B cell (primary cell): Measurements from ENCODE around the gene KIF1A. TPM values are rescaled to one million over a fixed set of nuclear protein-coding genes. Genes with fewer than 3 reads are reported as not detected.

Experiments used
- ATAC-seq: fragments of 200-7000 bp; cut with Tn5 transposase; one replicate; pipeline ENCODE4 v1.10.0; 2021; ENCODE audit warnings: low read depth, mild to moderate bottlenecking, moderate number of reproducible peaks, moderate library complexity
- CTCF ChIA-PET: fragments of 350-600 bp; sonication (Branson Sonifier 250); formaldehyde crosslinking; loops from one replicate; lab custom pipeline; 2021; ENCODE audit warnings: antibody characterized with exemption, inconsistent platforms; lab: Charles Lee
- POLR2A ChIA-PET: fragments of 350-600 bp; sonication (Branson Sonifier 250); formaldehyde crosslinking; loops from one replicate; lab custom pipeline; 2021; ENCODE audit warnings: antibody characterized with exemption; lab: Charles Lee
- DNase-seq: peaks from one replicate; pipeline ENCODE4 v3.0.0; 2013
- H2AFZ ChIP-seq: 2 replicates; pipeline ENCODE4 v1.6.1; 2012; ENCODE audit warnings: mild to moderate bottlenecking, low read depth, low read length; ENCODE audit not compliant: insufficient read depth, poor library complexity, severe bottlenecking
- H3K27ac ChIP-seq, 2 donors: 1 replicate in 1 of 2; 2 replicates in 1 of 2; pipeline ENCODE4 v1.5.1; 2012 to 2013; ENCODE audit warnings: low read length in 2 of 2, mild to moderate bottlenecking in 2 of 2, moderate library complexity in 1 of 2
- H3K27me3 ChIP-seq, 4 experiments: fragments of 200-600 bp in 1 of 4; sonication (generic) in 1 of 4; replicated peaks in 1 of 4; 1 replicate in 2 of 4; 2 replicates in 2 of 4; pipeline versions ENCODE4 v1.6.1 to v1.7.0; 2013 to 2016; ENCODE audit warnings: low read length in 3 of 4, mild to moderate bottlenecking in 2 of 4, mixed read lengths in 1 of 4, moderate library complexity in 1 of 4; ENCODE audit not compliant: insufficient read depth in 4 of 4, control insufficient read depth in 3 of 4; ENCODE audit errors: control extremely low read depth in 1 of 4
- H3K36me3 ChIP-seq, 2 experiments: replicated peaks in 1 of 2; 1 replicate in 1 of 2; 2 replicates in 1 of 2; pipeline versions ENCODE4 v1.6.1 to v1.7.1; 2013; ENCODE audit warnings: low read length in 1 of 2; ENCODE audit not compliant: insufficient read depth in 2 of 2, control insufficient read depth in 1 of 2; ENCODE audit errors: control extremely low read depth in 1 of 2, extremely low read depth in 1 of 2
- H3K4me1 ChIP-seq, 2 donors: fragments of 200-600 bp in 1 of 2; sonication (generic) in 1 of 2; 1 replicate in 1 of 2; 2 replicates in 1 of 2; pipeline versions ENCODE4 v1.5.1 to v1.6.1; 2013 to 2017; ENCODE audit warnings: low read length in 2 of 2; ENCODE audit not compliant: control insufficient read depth in 2 of 2, insufficient read depth in 2 of 2
- H3K4me2 ChIP-seq: replicated peaks from 2 replicates; pipeline ENCODE3; 2012; ENCODE audit warnings: mild to moderate bottlenecking, low read depth, low read length; ENCODE audit not compliant: poor library complexity, severe bottlenecking
- H3K4me3 ChIP-seq, 5 experiments: fragments of 200-600 bp in 1 of 5; sonication (generic) in 1 of 5; 1 replicate in 3 of 5; 2 replicates in 2 of 5; pipeline versions ENCODE4 v1.5.1 to v1.7.0; 2011 to 2016; ENCODE audit warnings: low read length in 4 of 5, mild to moderate bottlenecking in 4 of 5, low read depth in 2 of 5, control low read depth in 1 of 5, moderate library complexity in 1 of 5; ENCODE audit not compliant: insufficient read depth in 1 of 5; ENCODE audit errors: control extremely low read depth in 1 of 5, extremely low read depth in 1 of 5
- H3K79me2 ChIP-seq: fragments of 200-600 bp; sonication (generic); one replicate; pipeline ENCODE4 v1.6.0; 2016; ENCODE audit warnings: low read length; ENCODE audit not compliant: control insufficient read depth, insufficient read depth
- H3K9ac ChIP-seq: fragments of 200-600 bp; sonication (generic); 2 replicates; pipeline ENCODE4 v1.6.1; 2017; ENCODE audit warnings: mild to moderate bottlenecking, low read length, moderate library complexity
- H3K9me3 ChIP-seq, 3 donors: one replicate each; pipeline versions ENCODE4 v1.6.1 to v1.7.1; 2013; ENCODE audit warnings: low read length in 2 of 3; ENCODE audit not compliant: control insufficient read depth in 2 of 3, insufficient read depth in 1 of 3; ENCODE audit errors: control extremely low read depth in 1 of 3
- H4K20me1 ChIP-seq: 2 replicates; pipeline ENCODE4 v1.6.0; 2012; ENCODE audit warnings: mild to moderate bottlenecking, low read length; ENCODE audit not compliant: insufficient read depth, control insufficient read depth, poor library complexity, severe bottlenecking
- H3K27ac Mint-ChIP-seq: one replicate; pipeline ENCODE4 v1.8.0; 2021; ENCODE audit warnings: mixed read lengths
- H3K27me3 Mint-ChIP-seq: one replicate; pipeline ENCODE4 v1.8.0; 2021; ENCODE audit warnings: mixed read lengths
- H3K4me1 Mint-ChIP-seq: one replicate; pipeline ENCODE4 v1.8.0; 2021; ENCODE audit warnings: mixed read lengths
- H3K4me3 Mint-ChIP-seq: one replicate; pipeline ENCODE4 v1.8.0; 2021; ENCODE audit warnings: mixed read lengths
- H3K9me3 Mint-ChIP-seq: one replicate; pipeline ENCODE4 v1.8.0; 2022; ENCODE audit warnings: mixed read lengths; ENCODE audit not compliant: insufficient read depth
- CTCF ChIP-seq: fragments of 200-600 bp; IDR thresholded peaks from one replicate; pipeline ENCODE4 v1.8.0; 2022; ENCODE audit warnings: antibody characterized with exemption, mild to moderate bottlenecking
- EZH2 ChIP-seq: IDR thresholded peaks from 2 replicates; pipeline ENCODE4 v1.6.1; 2012; ENCODE audit warnings: borderline replicate concordance, low read depth, mild to moderate bottlenecking, moderate library complexity, low read length; ENCODE audit not compliant: insufficient read depth, poor library complexity, severe bottlenecking
- WGBS: methylation state at CpG from one replicate; pipeline ENCODE4 v1.1.5; 2013; ENCODE audit warnings: missing lambda C conversion rate; ENCODE audit not compliant: insufficient coverage; 5-methylcytosine and 5-hydroxymethylcytosine counted together
- intact Hi-C: fragments of 100-400 bp; cut with micrococcal nuclease; formaldehyde crosslinking; loops from one replicate; pipeline ENCODE4 v1.10.0; 2022
- polyA plus RNA-seq: library from polyadenylated mRNA; depleted of rRNA; stranded (reverse); fragments of >200 nt; gene quantifications from 2 replicates; pipeline ENCODE4 v1.2.3, GENCODE V29; 2012
- total RNA-seq, 2 donors: library from RNA; stranded (reverse); fragments of 120-200 nt in 1 of 2; gene quantifications; 1 replicate in 1 of 2; 2 replicates in 1 of 2; pipeline versions ENCODE4 v1.2.3 to v1.2.4, GENCODE V29; 2013 to 2022

Gene KIF1A
- total and polyA plus RNA-seq, 2 donors (not counting 1 experiment from before 2014, with no cell fraction given), result not detected

- H3K4me2 ChIP-seq, result no peak overlapping the region
- no peaks in the 10 kb centered on the region for H3K4me1 Mint-ChIP-seq
- intact Hi-C loops, result no loop called here
Measured at GRCh38 chr2:240703417-240704341, 116.3 kb downstream of the KIF1A start.

More at GRCh38 chr2:240703417-240704341, 116.3 kb downstream of the KIF1A start:
- Mint-ChIP-seq H3K4me3 (no peak overlapping the region), H3K27ac (no peak overlapping the region), H3K27me3 (peaks cover 22% of the 10 kb centered on the region), H3K9me3 (no peaks in the 10 kb centered on the region)
- Histone ChIP-seq H3K9me3 (no peaks in the 10 kb centered on the region), H3K4me3 (no peak overlapping the region), H3K79me2 (no peaks in the 10 kb centered on the region), H2AFZ (no peak overlapping the region), H4K20me1 (no peaks in the 10 kb centered on the region), H3K36me3 (no peaks in the 10 kb centered on the region), H3K27ac (no peak overlapping the region), H3K9ac (no peak overlapping the region), H3K27me3 (peaks cover 0 to 6% (median 0%) of the 10 kb centered on the region in 4 experiments), H3K4me1 (no peaks in the 10 kb centered on the region)
- WGBS, result 87% methylated on average over 13 of the region's 18 CpGs
- TF ChIP-seq EZH2 (no peak), CTCF (no peak)
- ATAC-seq (no peak), DNase-seq (no peak)
- ChIA-PET CTCF (no interaction called here), POLR2A (no interaction called here)
